ENCODE results near the gene USP25.

DNA sequence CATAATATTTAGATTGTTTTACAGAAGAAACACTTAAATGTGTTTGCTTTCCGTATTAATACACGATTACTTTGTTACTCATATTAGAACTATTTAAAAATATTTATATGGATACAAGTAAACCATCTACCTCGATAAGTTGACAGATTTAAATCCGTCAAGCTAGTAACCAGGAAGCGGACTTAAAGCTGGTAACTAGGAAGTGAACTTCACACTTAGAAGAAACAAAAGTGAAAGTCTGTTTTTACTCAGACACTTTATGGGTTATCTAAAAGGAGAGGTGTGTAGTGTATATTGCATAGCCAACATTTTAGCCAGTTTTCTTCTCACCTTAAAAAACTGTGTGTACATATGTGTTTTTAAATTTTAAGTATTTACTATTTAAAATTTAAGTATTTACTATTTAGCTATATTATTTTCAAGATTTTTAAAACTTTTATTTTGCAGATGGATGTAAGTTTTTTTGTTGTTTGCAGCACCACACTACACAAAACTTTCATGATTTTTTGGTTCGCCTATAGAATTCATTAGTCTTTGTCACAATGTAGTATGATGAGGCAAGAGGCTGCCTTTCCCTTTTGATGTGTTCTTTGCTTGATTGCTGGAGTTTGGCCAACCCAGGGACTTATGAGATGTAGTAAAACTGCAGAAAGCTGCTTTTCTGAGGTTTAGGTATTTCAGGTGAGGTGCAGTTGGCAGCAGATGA is 2.7 kb downstream of the USP25 start:
- TF ChIP-seq, protein P1, sequence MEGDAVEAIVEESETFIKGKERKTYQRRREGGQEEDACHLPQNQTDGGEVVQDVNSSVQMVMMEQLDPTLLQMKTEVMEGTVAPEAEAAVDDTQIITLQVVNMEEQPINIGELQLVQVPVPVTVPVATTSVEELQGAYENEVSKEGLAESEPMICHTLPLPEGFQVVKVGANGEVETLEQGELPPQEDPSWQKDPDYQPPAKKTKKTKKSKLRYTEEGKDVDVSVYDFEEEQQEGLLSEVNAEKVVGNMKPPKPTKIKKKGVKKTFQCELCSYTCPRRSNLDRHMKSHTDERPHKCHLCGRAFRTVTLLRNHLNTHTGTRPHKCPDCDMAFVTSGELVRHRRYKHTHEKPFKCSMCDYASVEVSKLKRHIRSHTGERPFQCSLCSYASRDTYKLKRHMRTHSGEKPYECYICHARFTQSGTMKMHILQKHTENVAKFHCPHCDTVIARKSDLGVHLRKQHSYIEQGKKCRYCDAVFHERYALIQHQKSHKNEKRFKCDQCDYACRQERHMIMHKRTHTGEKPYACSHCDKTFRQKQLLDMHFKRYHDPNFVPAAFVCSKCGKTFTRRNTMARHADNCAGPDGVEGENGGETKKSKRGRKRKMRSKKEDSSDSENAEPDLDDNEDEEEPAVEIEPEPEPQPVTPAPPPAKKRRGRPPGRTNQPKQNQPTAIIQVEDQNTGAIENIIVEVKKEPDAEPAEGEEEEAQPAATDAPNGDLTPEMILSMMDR (optimal IDR thresholded peaks at IDR 0.05 in 1 of 3, IDR thresholded peaks at IDR 0.05 in 1 of 3, conservative IDR thresholded peaks at IDR 0.05 in 1 of 3; ENCODE audit: extremely low read depth in 1 of 3, insufficient read depth in 2 of 3, low read length in 3 of 3) = no peak
- TF ChIP-seq EZH2 (IDR thresholded peaks at IDR 0.05; ENCODE audit: low read length) = no peak
